Renal cortical epithelial cell (primary cell): ENCODE results near the gene MARK3. TPM values are rescaled to one million over a fixed set of nuclear protein-coding genes. Genes with fewer than 3 reads are reported as not detected.
"Not testable (repeated sequence)": the region's sequence is repeated elsewhere in the genome, so short reads cannot be mapped to it uniquely, and the experiment has no call there.

Source experiments
- DNase-seq: peaks from one replicate; pipeline ENCODE4 v3.0.0-alpha.2; 2011; ENCODE audit warnings: low read depth
- total RNA-seq: library from RNA; depleted of rRNA; stranded (reverse); fragments of >200 nt; gene quantifications from 2 replicates; pipeline ENCODE4 v1.2.3, GENCODE V29; 2014

MARK3 gene
- total RNA-seq, 1 donor from 2014 or later: 100 TPM

- not testable (repeated sequence) for DNase-seq
These were observed 127.0 kb downstream of the MARK3 start for GRCh38 chr14:103512180-103512579.

- DNase-seq: peak; percentile 82
These were observed 127.7 kb downstream of the MARK3 start for GRCh38 chr14:103512701-103513611.

GRCh38 chr14:103514596-103515421, 129.6 kb downstream of the MARK3 start:
- DNase-seq: no peak

- no peak for DNase-seq
These were observed 131.4 kb downstream of the MARK3 start for GRCh38 chr14:103516426-103517173.

- no peak for DNase-seq
These were observed 132.0 kb downstream of the MARK3 start for GRCh38 chr14:103517174-103517566.

- DNase-seq: no peak
These were observed 132.7 kb downstream of the MARK3 start for GRCh38 chr14:103517721-103518421.

- peak; percentile 16 for DNase-seq
These were observed 133.3 kb downstream of the MARK3 start for GRCh38 chr14:103518422-103519042.

GRCh38 chr14:103519043-103519836, 134.0 kb downstream of the MARK3 start:
- DNase-seq: peak; percentile 13

- DNase-seq: peak; percentile 44
These were observed 134.6 kb downstream of the MARK3 start for GRCh38 chr14:103519837-103520212.

- no peak for DNase-seq
These were observed 135.0 kb downstream of the MARK3 start for GRCh38 chr14:103520269-103520656.

GRCh38 chr14:103520657-103521437, 135.6 kb downstream of the MARK3 start:
- peak; percentile 18 for DNase-seq

GRCh38 chr14:103521438-103521950, 136.3 kb downstream of the MARK3 start:
- no peak for DNase-seq

- no peak for DNase-seq
These were observed 136.8 kb downstream of the MARK3 start for GRCh38 chr14:103521951-103522563.

GRCh38 chr14:103522649-103523574, 137.7 kb downstream of the MARK3 start, which contains the start of gene CKB:
CKB (minus strand) TSS chr14:103522830; CDS start chr14:103522493, 337 bp downstream.
- DNase-seq: peak; percentile 27

GRCh38 chr14:103523575-103523954, 138.3 kb downstream of the MARK3 start:
- no peak for DNase-seq

- DNase-seq: no peak
These were observed 139.1 kb downstream of the MARK3 start for GRCh38 chr14:103524002-103524935.
